ENCODE data around the gene PIK3R4. TPM values are rescaled to one million over a fixed set of nuclear protein-coding genes. Genes with fewer than 3 reads are reported as not detected.

Gene PIK3R4
- total RNA-seq, 6 experiments from 2014 or later: 21.3 to 28.3 (median 22.9) TPM

DNA sequence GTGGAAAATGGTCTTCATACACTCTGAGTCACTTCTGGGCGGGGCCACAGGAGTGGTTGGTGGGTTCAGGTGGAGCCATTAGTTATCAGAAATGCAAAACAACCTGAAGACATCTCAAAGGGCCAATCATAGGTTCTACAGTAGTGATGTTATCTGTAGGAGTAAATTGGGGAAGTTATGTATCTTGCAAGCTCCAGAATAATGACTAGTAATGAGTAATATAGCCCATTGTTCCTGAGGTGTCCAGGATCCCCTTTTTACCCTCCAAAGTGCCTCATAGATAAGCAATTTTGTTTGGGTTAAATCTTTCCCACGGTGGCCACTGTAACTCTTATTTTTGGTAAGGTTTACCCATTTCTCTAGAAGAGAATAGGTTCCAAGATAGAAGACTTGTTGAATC lies 91.7 kb downstream of the PIK3R4 start:
- H3K4me1 Mint-ChIP-seq (ENCODE audit: low read depth): peaks cover 19% of the 10 kb centered on the region
- H3K36me3 Mint-ChIP-seq (ENCODE audit: low read depth): no peaks in the 10 kb centered on the region
- no peak overlapping the region for H3K4me3 Mint-ChIP-seq
- TF ChIP-seq CTCF (IDR thresholded peaks at IDR 0.05): no peak
- H3K9me3 Mint-ChIP-seq: no peaks in the 10 kb centered on the region
- DNase-seq: no peak
- H3K27me3 Mint-ChIP-seq (ENCODE audit: insufficient read depth): no peaks in the 10 kb centered on the region
- no peak overlapping the region for H3K27ac Mint-ChIP-seq

DNA sequence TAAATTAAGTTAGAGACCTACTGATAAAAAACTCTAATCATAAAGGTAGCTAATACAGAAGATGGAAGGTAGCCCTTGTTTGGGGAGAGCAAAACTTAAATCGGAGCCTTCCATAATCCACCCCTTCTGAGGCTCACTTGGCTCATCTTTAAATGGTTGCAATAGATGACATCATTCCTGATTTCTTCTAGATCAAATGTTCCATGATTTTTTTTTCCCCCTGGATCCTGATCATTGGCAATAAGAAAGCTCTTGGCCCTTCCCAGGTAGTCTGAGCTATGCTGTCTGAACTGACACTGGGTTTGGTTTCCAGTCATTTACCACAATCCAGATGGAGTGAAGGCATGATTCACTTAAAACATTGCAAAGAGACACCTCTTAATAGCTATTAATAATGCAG lies 92.5 kb downstream of the PIK3R4 start:
- Mint-ChIP-seq H3K27me3 (ENCODE audit: insufficient read depth) (no peaks in the 10 kb centered on the region), H3K36me3 (ENCODE audit: low read depth) (no peaks in the 10 kb centered on the region), H3K27ac (no peak overlapping the region), H3K4me3 (no peak overlapping the region), H3K4me1 (ENCODE audit: low read depth) (peaks cover 18% of the 10 kb centered on the region), H3K9me3 (no peaks in the 10 kb centered on the region)
- no peak for DNase-seq
- no peak for TF ChIP-seq CTCF (IDR thresholded peaks at IDR 0.05)

DNA sequence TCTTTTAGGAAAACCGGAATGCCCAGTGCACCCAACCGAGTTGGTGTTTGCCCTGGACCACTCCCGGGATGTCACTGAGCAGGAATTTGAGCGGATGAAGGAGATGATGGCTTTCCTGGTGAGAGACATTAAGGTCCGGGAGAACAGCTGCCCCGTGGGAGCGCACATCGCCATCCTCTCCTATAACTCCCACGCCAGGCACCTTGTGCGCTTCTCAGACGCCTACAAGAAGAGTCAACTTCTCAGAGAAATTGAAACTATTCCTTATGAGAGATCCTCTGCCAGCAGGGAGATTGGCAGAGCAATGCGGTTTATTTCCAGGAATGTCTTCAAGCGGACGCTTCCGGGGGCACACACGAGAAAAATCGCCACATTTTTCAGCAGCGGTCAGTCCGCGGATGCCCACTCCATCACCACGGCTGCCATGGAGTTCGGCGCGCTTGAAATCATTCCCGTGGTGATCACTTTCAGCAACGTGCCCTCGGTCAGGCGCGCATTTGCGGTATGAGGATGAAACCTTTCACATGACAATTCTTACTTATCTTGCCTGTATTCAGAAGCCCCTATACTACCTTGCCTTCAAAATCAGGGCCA lies 97.5 kb downstream of the PIK3R4 start:
- Mint-ChIP-seq H3K36me3 (ENCODE audit: low read depth) (no peaks in the 10 kb centered on the region), H3K4me1 (ENCODE audit: low read depth) (no peaks in the 10 kb centered on the region), H3K9me3 (no peaks in the 10 kb centered on the region), H3K27ac (no peak overlapping the region), H3K4me3 (no peak overlapping the region), H3K27me3 (ENCODE audit: insufficient read depth) (peaks cover 2% of the 10 kb centered on the region; the same call in 1 of the 2 replicates)
- no peak for DNase-seq
- no peak for TF ChIP-seq CTCF (IDR thresholded peaks at IDR 0.05)

- Mint-ChIP-seq H3K9me3 (no peaks in the 10 kb centered on the region), H3K4me3 (no peak overlapping the region), H3K4me1 (ENCODE audit: low read depth) (no peaks in the 10 kb centered on the region), H3K27ac (no peak overlapping the region), H3K27me3 (ENCODE audit: insufficient read depth) (peaks cover 2% of the 10 kb centered on the region; the same call in 1 of the 2 replicates), H3K36me3 (ENCODE audit: low read depth) (no peaks in the 10 kb centered on the region)
- no peak for TF ChIP-seq CTCF (IDR thresholded peaks at IDR 0.05)
- no peak for DNase-seq
Measured at GRCh38 chr3:130648293-130648692, 98.3 kb downstream of the PIK3R4 start.

DNA sequence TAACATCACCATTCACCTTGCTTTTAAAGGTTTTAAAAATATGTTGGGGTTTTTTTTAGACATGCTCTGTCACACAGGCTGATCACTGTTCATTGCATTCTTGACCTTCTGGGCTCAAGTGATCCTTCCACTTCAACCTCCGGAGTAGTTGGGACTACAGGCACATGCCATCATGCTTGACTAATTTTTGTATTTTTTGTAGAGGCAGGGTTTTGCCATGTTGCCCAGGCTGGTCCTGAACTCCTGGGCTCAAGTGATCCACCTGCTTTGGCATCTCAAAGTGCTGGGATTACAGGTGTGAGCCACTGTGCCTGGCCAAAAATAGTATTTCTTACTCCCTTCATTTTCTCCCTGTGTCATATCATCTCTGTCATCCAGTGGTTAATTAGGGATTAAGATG lies 101.4 kb downstream of the PIK3R4 start:
- no peak overlapping the region for H3K27ac Mint-ChIP-seq
- no peak for TF ChIP-seq CTCF (IDR thresholded peaks at IDR 0.05)
- no peaks in the 10 kb centered on the region for H3K4me1 Mint-ChIP-seq (ENCODE audit: low read depth)
- H3K27me3 Mint-ChIP-seq (ENCODE audit: insufficient read depth): peaks cover 2% of the 10 kb centered on the region; the same call in 1 of the 2 replicates
- no peak overlapping the region for H3K4me3 Mint-ChIP-seq
- DNase-seq: no peak
- no peaks in the 10 kb centered on the region for H3K36me3 Mint-ChIP-seq (ENCODE audit: low read depth)
- H3K9me3 Mint-ChIP-seq: no peaks in the 10 kb centered on the region

Measured in HFFc6 (cell line).